ENCODE data around the gene LACTB.
"Not testable (repeated sequence)": the region's sequence is repeated elsewhere in the genome, so short reads cannot be mapped to it uniquely, and the experiment has no call there.

The LACTB gene

DNA sequence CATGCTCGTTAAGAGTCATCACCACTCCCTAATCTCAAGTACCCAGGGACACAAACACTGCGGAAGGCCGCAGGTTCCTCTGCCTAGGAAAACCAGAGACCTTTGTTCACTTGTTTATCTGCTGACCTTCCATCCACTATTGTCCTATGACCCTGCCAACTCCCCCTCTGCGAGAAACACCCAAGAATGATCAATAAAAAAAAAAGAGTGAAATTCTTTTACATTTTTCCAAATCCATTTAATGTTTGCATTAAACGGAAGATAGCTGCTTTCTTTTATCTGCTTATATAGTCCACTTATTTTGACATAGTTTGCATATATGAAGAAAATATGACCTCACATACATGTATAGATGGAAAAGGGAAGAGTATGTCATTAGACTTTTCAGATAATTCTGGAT, 22.1 kb upstream of the LACTB start:
- ATAC-seq; H3K4me3 Mint-ChIP-seq; H3K27ac Mint-ChIP-seq; H3K9me3 Mint-ChIP-seq; DNase-seq; H3K27me3 Mint-ChIP-seq; H3K4me1 Mint-ChIP-seq; H3K36me3 Mint-ChIP-seq (ENCODE audit: low read depth): not testable (repeated sequence)

DNA sequence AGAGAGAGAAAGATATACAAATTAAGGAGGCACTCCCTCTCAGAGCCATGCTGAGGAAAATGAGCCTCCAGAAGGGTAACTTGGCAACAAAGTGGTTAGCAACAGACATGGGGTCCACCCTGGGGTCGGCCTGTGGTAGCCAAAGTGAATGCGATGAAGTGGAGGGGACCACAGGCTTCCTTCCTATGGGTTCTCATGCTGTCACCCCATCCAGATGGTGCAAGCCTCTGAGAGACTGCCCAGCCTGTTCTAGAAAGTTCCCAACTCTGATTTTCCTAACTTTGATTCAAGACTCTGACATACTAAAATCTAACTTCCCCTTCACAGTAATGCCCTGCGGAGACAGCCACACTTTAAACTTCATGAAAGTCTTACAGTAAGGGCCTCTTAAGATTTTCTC, 18.2 kb upstream of the LACTB start:
- no peaks in the 10 kb centered on the region for H3K36me3 Mint-ChIP-seq (ENCODE audit: low read depth)
- ATAC-seq: no peak
- H3K27me3 Mint-ChIP-seq: peaks cover 5% of the 10 kb centered on the region
- H3K4me3 Mint-ChIP-seq: no peak overlapping the region
- H3K27ac Mint-ChIP-seq: no peak overlapping the region
- no peaks in the 10 kb centered on the region for H3K9me3 Mint-ChIP-seq
- no peaks in the 10 kb centered on the region for H3K4me1 Mint-ChIP-seq
- DNase-seq: no peak

- H3K27ac Mint-ChIP-seq: no peak overlapping the region
- H3K4me3 Mint-ChIP-seq: no peak overlapping the region
- ATAC-seq: no peak
- H3K27me3 Mint-ChIP-seq: peaks cover 5% of the 10 kb centered on the region
- no peak for DNase-seq
- H3K9me3 Mint-ChIP-seq: no peaks in the 10 kb centered on the region
- no peaks in the 10 kb centered on the region for H3K36me3 Mint-ChIP-seq (ENCODE audit: low read depth)
- H3K4me1 Mint-ChIP-seq: no peaks in the 10 kb centered on the region
Measured at GRCh38 chr15:63104727-63105126, 16.9 kb upstream of the LACTB start.

GRCh38 chr15:63105354-63105753, 16.3 kb upstream of the LACTB start:
- not testable (repeated sequence) for H3K27me3 Mint-ChIP-seq; H3K4me3 Mint-ChIP-seq; ATAC-seq; H3K36me3 Mint-ChIP-seq (ENCODE audit: low read depth); H3K27ac Mint-ChIP-seq; H3K9me3 Mint-ChIP-seq; DNase-seq; H3K4me1 Mint-ChIP-seq

- H3K27me3 Mint-ChIP-seq: peaks cover 3% of the 10 kb centered on the region
- ATAC-seq (no peak), DNase-seq (no peak)
- no peak overlapping the region for H3K27ac Mint-ChIP-seq
- H3K4me1 Mint-ChIP-seq: no peaks in the 10 kb centered on the region
- H3K36me3 Mint-ChIP-seq (ENCODE audit: low read depth): no peaks in the 10 kb centered on the region
- no peak overlapping the region for H3K4me3 Mint-ChIP-seq
- H3K9me3 Mint-ChIP-seq: no peaks in the 10 kb centered on the region
Measured at GRCh38 chr15:63107895-63108546, 13.6 kb upstream of the LACTB start.

DNA sequence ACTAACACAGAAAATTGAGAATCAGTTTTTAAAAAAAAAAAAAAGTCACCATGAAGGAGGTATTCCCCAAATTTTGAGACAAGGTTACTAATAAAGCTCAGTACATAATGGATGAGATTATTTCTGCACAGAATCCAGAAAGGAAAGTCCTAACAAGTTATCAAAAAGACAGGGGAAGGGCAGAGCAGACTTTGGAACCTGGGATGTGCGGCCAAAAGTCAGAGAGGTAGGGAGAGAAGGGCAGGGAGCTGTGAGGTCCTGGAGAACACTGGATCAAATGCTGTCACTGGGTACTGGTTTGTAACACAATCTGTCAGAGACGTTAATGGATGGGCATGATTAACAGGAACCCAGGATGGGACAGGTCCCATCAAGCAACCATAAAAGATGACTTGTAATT, 12.2 kb upstream of the LACTB start:
- H3K4me1 Mint-ChIP-seq: no peaks in the 10 kb centered on the region
- ATAC-seq (no peak), DNase-seq (no peak)
- no peaks in the 10 kb centered on the region for H3K27me3 Mint-ChIP-seq
- H3K27ac Mint-ChIP-seq: no peak overlapping the region
- no peaks in the 10 kb centered on the region for H3K36me3 Mint-ChIP-seq (ENCODE audit: low read depth)
- H3K9me3 Mint-ChIP-seq: no peaks in the 10 kb centered on the region
- no peak overlapping the region for H3K4me3 Mint-ChIP-seq

GRCh38 chr15:63109920-63110319, 11.7 kb upstream of the LACTB start:
- no peaks in the 10 kb centered on the region for H3K27me3 Mint-ChIP-seq
- DNase-seq (no peak), ATAC-seq (no peak)
- H3K9me3 Mint-ChIP-seq: no peaks in the 10 kb centered on the region
- no peak overlapping the region for H3K4me3 Mint-ChIP-seq
- H3K4me1 Mint-ChIP-seq: no peaks in the 10 kb centered on the region
- no peak overlapping the region for H3K27ac Mint-ChIP-seq
- no peaks in the 10 kb centered on the region for H3K36me3 Mint-ChIP-seq (ENCODE audit: low read depth)

GRCh38 chr15:63110428-63111026, 11.1 kb upstream of the LACTB start:
- H3K4me1 Mint-ChIP-seq: no peaks in the 10 kb centered on the region
- no peaks in the 10 kb centered on the region for H3K36me3 Mint-ChIP-seq (ENCODE audit: low read depth)
- H3K27ac Mint-ChIP-seq: no peak overlapping the region
- no peak overlapping the region for H3K4me3 Mint-ChIP-seq
- H3K9me3 Mint-ChIP-seq: no peaks in the 10 kb centered on the region
- ATAC-seq: no peak
- no peak for DNase-seq
- H3K27me3 Mint-ChIP-seq: no peaks in the 10 kb centered on the region

- ATAC-seq: no peak
- H3K27me3 Mint-ChIP-seq: no peaks in the 10 kb centered on the region
Measured at GRCh38 chr15:63111481-63111880, 10.2 kb upstream of the LACTB start.

DNA sequence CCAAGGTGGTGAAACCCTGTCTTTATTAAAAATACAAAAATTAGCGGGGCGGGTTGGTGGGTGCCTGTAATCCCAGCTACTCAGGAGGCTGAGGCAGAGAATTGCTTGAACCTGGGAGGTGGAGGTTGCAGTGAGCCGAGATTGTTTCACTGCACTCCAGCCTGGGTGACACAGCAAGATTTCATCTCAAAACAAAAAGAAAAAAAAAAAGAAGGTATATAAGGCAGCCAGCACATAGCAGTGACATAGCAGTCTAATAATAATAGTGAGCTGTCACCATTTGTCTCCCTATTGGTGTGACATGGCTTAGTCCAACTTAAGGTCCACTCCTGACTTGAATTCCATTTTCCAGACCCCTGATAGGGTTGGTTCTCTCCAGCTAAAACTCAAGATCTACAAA, 8.8 kb upstream of the LACTB start:
- H3K4me1 Mint-ChIP-seq: no peaks in the 10 kb centered on the region
- no peaks in the 10 kb centered on the region for H3K27me3 Mint-ChIP-seq
- no peak overlapping the region for H3K27ac Mint-ChIP-seq
- no peaks in the 10 kb centered on the region for H3K9me3 Mint-ChIP-seq
- ATAC-seq: no peak
- no peak overlapping the region for H3K4me3 Mint-ChIP-seq
- H3K36me3 Mint-ChIP-seq (ENCODE audit: low read depth): no peaks in the 10 kb centered on the region
- DNase-seq: no peak

More at GRCh38 chr15:63111481-63111880, 10.2 kb upstream of the LACTB start:
- H3K4me1 Mint-ChIP-seq: no peaks in the 10 kb centered on the region
- no peak overlapping the region for H3K27ac Mint-ChIP-seq
- H3K4me3 Mint-ChIP-seq: no peak overlapping the region
- H3K36me3 Mint-ChIP-seq (ENCODE audit: low read depth): no peaks in the 10 kb centered on the region
- no peak for DNase-seq
- H3K9me3 Mint-ChIP-seq: no peaks in the 10 kb centered on the region

DNA sequence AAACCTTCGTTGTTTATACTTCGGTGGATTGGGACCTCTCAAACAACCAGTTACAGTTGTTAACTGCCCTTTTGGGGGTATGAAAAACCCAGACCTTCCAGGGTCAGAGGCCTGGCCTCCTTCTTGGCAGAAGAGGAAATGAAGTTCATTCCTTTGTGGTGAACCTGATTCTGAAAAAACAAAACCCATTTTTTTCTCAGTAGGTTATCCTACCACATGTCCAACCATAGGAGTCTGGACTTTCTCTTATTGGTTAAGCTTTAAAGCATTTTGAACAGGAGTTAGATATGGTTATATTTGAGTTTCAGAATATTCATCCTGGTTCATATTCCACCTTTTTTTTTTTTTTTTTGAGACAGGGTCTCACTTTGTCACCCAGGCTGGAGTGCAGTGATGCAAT, 7.2 kb upstream of the LACTB start:
- Mint-ChIP-seq H3K27me3 (no peaks in the 10 kb centered on the region), H3K4me1 (no peaks in the 10 kb centered on the region), H3K9me3 (peaks cover 3% of the 10 kb centered on the region), H3K4me3 (no peak overlapping the region), H3K36me3 (ENCODE audit: low read depth) (peaks cover 3% of the 10 kb centered on the region), H3K27ac (no peak overlapping the region)
- ATAC-seq (no peak), DNase-seq (no peak)

GRCh38 chr15:63118854-63119253, 2.8 kb upstream of the LACTB start:
- Mint-ChIP-seq H3K27ac (no peak overlapping the region), H3K4me1 (peaks cover 14% of the 10 kb centered on the region)
- ATAC-seq: no peak

DNA sequence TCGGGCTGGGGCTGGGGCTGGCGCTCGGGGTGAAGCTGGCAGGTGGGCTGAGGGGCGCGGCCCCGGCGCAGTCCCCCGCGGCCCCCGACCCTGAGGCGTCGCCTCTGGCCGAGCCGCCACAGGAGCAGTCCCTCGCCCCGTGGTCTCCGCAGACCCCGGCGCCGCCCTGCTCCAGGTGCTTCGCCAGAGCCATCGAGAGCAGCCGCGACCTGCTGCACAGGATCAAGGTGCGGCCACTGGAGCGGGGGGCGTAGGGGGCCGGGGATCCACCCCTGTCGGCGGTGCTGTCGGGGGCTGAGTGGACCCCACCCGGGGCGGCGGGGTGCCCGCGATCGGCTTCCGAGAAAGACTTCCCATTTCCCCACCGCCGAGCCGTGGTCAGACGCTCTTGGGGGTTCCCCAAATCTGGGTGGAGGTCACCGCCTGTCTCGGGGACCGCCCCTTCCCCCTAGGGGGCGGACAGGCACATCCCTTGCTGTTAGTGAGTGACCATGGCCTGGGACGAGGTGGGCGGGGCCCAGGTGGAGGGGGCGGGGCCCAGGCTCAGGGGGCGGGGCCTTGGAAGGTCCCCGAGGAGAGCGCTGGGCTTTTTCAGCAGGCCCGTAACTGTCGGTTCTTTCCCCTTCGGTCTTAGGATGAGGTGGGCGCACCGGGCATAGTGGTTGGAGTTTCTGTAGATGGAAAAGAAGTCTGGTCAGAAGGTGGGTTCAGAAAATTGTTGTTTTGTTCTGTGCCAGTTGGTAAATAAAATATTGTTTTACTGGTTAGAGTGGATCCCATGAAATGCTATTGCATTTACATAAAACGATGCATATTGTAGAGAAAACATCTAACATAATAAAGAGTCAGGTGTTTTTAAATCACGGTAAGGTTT, 578 bp downstream of the LACTB start:
- H3K27me3 Mint-ChIP-seq: no peaks in the 10 kb centered on the region
- DNase-seq: peak; percentile 84
- peaks cover 20% of the 10 kb centered on the region for H3K36me3 Mint-ChIP-seq (ENCODE audit: low read depth)
- peak overlapping the region; percentile 87 for H3K27ac Mint-ChIP-seq
- peaks cover 19% of the 10 kb centered on the region for H3K4me1 Mint-ChIP-seq
- peak; percentile 89 for ATAC-seq
- peak overlapping the region; percentile 94 for H3K4me3 Mint-ChIP-seq
- peaks cover 11% of the 10 kb centered on the region for H3K9me3 Mint-ChIP-seq

More at GRCh38 chr15:63118854-63119253, 2.8 kb upstream of the LACTB start:
- H3K36me3 Mint-ChIP-seq (ENCODE audit: low read depth): peaks cover 5% of the 10 kb centered on the region
- no peak overlapping the region for H3K4me3 Mint-ChIP-seq
- peaks cover 11% of the 10 kb centered on the region for H3K9me3 Mint-ChIP-seq
- DNase-seq: no peak
- H3K27me3 Mint-ChIP-seq: no peaks in the 10 kb centered on the region

DNA sequence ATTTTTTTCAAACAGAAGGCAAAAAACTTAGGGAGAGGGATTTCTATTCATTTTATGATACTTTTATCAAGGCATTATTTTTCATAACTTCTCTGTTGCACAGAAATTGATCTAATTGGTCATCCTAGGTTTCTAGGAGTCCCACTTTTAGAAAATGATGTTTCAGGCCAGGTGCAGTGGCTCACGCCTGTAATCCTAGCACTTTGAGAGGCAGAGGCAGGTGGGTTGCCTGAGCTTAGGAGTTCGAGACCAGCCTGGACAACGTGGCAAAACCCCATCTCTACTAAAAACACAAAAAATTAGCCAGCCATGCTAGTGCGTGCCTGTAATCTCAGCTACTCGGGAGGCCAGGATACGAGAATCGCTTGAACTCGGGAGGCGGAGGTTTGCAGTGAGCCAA, 2.8 kb downstream of the LACTB start:
- Mint-ChIP-seq H3K36me3 (ENCODE audit: low read depth) (peaks cover 27% of the 10 kb centered on the region), H3K4me1 (peaks cover 20% of the 10 kb centered on the region), H3K27me3 (no peaks in the 10 kb centered on the region), H3K9me3 (peaks cover 8% of the 10 kb centered on the region), H3K27ac (no peak overlapping the region), H3K4me3 (no peak overlapping the region)
- DNase-seq (no peak), ATAC-seq (no peak)

DNA sequence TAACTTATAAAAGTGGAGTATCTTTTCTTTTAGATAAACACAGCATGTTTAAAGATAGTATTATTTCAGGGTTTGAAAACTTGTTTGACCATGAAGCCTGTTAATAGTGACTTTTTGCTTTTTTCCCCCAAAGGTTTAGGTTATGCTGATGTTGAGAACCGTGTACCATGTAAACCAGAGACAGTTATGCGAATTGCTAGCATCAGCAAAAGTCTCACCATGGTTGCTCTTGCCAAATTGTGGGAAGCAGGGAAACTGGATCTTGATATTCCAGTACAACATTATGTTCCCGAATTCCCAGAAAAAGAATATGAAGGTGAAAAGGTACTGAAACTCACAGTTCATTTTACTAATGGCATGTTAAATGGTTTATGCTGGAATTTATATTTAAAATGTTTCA, 5.1 kb downstream of the LACTB start:
- Mint-ChIP-seq H3K4me3 (no peak overlapping the region), H3K4me1 (peaks cover 16% of the 10 kb centered on the region), H3K9me3 (no peaks in the 10 kb centered on the region), H3K36me3 (ENCODE audit: low read depth) (peaks cover 38% of the 10 kb centered on the region), H3K27me3 (no peaks in the 10 kb centered on the region), H3K27ac (no peak overlapping the region)
- DNase-seq (no peak), ATAC-seq (no peak)

Data from activated naive CD8-positive, alpha-beta T cell treated with anti-CD3 and anti-CD28 coated beads, Interleukin-2, amount 50 U/mL, for 24 hours (primary cell).